Measurements from ENCODE around the gene FRAT1.

GRCh38 chr10:97367126-97367649 is 48.1 kb downstream of the FRAT1 start:
- TF ChIP-seq POLR2A (IDR thresholded peaks at IDR 0.05) = no peak
- TF ChIP-seq CTCF (IDR thresholded peaks at IDR 0.05) = no peak
